HL-60/S4 (cell line): ENCODE results near the gene GNPTG.

Source experiments
- in situ Hi-C: fragments of 300-500 bp; cut with MboI; formaldehyde crosslinking; loops from 2 replicates; pipeline ENCODE4 v1.14.3; 2022; ENCODE audit warnings: low sequenced_read_pairs

Gene GNPTG

GRCh38 chr16:1333149-1333812 lies 18.4 kb upstream of the GNPTG start, which contains the start of gene BAIAP3:
TSS of gene BAIAP3 (plus strand) at chr16:1333645. CDS start at chr16:1338550, 4,905 bp downstream.
- in situ Hi-C loops = no loop called here

GRCh38 chr16:1333854-1334700 lies 17.7 kb upstream of the GNPTG start:
- in situ Hi-C loops = no loop called here

DNA sequence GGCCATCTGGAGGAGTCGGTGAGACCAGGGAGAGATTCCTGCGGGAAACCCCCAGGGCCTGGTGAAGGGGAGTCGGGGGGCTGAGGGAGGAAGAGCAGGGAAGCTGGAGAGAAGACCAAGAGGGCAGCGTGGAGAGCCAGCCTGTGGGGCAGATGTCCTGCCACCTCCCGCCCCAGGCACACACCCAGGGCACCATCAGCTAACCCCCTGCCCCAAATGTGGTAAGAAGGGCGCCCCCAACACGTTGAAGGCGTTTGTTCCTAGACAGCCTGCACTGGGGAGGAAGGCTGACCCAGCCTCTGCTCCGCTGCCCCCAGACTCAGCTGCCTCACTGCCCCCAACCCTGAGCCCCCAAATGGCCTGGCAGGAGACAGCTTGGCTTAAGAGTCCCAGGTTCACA lies 17.0 kb upstream of the GNPTG start:
- in situ Hi-C loops = no loop called here

GRCh38 chr16:1335211-1335971 lies 16.3 kb upstream of the GNPTG start:
- in situ Hi-C loops = no loop called here

DNA sequence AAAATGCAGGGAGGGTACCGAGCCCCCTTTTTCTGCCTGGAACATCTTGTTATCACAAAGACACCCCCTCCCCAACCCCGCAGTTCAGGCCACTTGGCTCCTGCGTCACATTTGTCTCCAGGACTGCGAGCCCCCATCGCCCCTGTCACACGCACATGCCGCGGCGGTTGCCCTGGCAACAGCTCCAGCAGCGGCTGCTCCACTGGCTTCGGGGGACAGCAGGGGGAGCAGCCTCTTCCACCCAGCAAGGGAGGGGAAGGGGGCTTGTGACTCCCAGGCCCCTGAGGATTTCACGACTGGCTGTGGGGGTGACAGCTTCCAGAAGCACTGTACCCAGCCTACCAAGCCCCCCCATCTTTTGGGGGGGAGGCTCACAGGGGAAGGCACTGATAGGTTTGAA lies 15.7 kb upstream of the GNPTG start:
- in situ Hi-C loops = no loop called here

GRCh38 chr16:1336619-1337018 lies 15.1 kb upstream of the GNPTG start:
- in situ Hi-C loops = no loop called here

DNA sequence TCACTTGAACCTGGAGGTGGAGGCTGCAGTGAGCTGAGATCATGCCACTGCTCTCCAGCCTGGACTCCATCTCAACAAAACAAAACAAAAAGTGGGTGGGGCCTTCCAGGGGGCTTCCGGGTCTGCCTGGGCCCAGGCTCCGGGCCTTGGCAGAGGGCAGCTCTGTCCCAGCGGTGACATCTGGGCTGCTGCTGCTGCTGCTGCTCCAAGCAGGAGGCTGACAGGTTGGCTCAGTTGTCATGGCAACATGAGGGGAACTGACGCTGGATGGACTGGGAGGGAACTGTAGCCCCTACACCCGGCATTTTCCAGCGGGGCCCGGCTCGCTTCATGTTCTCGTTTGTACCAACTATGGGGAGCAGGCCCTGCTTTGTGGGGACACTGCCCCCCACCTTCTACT lies 14.2 kb upstream of the GNPTG start:
- in situ Hi-C loops = no loop called here

DNA sequence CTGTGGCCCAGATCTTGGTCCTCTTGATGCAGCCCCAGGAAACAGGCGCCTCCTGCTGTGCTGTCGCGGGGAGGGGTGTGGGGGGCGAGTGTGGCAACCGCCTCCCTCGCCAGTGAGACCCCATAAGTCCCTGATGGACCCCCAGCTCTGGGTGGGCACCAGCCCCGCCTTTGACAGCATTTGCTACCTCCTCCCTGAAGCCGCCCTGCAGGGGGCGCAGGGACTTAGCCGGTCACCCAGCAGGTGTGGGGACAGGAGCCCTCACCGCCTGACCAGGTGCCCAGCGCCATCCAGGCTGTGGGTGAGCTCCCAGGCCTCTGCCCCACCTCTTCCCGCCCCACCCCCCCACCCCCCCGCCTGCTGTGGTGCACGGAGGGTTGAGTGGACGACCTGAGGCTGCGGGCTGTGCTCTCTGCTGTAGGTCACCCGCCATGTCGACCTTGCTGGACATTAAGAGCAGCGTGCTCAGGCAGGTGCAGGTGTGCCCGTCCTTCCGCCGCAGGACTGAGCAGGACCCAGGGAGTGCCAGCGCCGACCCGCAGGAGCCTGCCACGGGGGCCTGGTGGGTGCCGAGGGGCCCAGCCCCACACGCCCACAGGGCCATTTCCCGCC lies 13.5 kb upstream of the GNPTG start:
- in situ Hi-C loops = no loop called here

DNA sequence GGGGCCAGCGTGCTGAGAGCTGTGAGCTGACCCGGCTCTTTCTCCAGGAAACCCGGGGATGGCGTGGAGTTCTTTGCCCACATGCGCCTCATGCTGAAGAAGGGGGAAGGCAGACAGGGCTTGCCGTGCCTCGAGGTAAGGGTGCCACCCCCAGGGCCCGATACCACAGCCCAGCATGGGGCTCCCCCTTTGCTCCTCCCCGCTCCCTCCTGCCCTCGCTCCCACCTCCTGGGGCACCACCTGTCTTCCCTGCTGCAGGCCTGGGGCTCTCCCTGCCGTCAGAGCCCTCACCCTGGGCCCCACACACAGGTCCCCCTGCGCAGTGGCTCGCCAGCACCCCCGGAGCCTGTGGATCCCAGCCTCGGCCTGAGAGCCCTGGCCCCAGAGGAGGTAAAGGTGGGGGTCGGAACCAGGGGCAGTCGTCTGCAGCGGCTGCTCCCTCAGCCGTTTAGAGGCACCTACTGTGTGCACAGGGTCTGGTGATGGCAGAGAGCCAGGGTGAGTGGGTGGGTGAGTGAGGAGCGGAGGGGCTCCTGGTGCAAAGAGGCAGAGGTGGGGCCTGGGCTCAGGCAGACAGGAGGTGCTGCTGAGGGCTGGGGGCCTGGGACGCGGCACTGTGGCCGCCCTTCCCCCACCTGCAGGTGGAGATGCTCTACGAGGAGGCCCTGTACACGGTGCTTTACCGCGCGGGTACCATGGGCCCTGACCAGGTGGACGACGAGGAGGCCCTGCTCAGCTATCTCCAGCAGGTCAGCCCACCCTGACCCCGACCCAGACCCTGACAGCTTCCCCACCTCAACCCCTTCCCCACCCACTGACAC lies 12.7 kb upstream of the GNPTG start:
- in situ Hi-C loops = no loop called here

- in situ Hi-C loops = no loop called here
Measured at GRCh38 chr16:1340730-1341494, 10.8 kb upstream of the GNPTG start.

DNA sequence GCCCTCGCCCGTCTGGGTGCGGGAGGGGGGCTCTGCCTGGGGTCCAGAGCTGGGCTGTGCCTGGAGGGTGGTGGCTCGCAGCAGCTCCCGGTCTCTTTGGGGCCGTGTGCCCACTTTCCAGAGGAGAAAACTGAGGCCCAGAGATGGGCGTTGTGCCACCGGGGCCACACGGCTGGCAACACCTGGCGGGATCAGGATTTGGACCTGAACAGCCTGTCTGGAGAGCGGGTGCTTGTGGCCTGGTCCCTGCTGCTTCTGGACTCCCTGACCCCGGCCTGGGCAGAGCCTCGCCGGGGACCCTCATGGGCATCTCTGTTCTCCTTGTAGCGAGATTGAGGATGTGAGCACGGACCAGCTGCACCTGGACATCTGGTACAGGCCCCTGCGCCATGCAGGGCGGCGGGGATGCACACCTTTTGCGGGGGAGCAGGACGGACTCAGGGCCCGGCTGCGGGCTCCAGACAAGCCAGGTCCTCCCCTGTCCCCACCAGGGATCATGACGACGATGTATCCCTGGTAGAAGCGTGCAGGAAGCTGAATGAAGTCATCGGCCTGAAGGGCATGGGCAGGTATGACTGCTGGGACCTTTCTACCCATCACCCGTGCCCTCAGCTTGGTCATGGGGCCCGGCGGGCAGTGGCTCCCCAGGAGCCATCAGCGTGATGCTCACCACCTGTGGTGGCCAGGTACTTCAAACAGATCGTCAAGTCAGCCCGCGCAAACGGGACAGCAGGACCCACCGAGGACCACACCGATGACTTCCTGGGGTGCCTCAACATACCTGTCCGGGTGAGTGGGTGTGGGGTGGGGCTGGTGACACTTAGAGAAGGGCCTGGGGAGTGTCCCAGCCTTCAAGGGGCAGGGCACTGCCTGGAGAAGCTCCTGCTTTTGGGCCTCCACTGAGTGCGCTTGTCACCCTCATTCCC lies 10.0 kb upstream of the GNPTG start:
- in situ Hi-C loops = no loop called here

GRCh38 chr16:1342526-1343427 lies 9.0 kb upstream of the GNPTG start:
- in situ Hi-C loops = no loop called here

DNA sequence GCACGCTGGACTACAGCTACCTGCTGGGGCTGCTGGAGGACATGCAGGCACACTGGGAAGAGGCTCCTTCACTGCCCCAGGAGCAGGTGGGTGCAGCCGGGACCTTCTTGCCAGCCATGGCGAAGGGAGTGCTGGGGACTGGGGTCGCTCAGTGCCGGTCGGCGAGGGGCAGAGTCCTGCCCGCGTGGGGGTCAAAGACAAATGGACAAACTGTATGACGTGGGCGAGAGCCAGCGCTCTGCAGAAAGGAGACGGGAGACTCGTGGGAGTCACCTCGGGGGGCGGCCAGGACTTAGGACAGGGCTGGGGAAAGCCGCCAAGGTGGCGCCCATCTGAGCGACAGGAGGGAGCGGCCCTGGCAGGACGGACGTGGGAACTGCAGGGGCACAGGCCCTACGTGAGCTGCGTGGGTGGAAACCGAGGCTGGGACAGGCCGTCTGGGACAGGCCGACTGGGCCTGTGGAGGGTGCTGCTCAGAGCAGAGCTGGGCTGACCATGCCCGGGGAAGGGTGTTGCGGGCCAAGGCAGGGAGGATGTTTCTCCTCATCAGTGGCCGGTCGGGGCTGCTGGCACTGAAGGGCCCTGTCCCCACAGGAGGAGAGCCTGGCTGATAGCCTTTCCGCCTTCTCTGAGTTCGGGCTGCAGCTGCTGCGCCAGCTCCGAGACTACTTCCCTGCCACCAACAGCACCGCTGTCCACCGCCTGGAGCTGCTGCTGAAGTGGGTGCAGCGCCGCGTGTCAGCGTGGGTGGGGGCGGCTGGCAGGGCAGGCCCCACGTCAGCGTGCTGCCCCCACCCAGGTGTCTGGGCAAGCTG lies 8.1 kb upstream of the GNPTG start:
- in situ Hi-C loops = no loop called here

GRCh38 chr16:1344499-1344898 lies 7.2 kb upstream of the GNPTG start:
- in situ Hi-C loops = no loop called here

DNA sequence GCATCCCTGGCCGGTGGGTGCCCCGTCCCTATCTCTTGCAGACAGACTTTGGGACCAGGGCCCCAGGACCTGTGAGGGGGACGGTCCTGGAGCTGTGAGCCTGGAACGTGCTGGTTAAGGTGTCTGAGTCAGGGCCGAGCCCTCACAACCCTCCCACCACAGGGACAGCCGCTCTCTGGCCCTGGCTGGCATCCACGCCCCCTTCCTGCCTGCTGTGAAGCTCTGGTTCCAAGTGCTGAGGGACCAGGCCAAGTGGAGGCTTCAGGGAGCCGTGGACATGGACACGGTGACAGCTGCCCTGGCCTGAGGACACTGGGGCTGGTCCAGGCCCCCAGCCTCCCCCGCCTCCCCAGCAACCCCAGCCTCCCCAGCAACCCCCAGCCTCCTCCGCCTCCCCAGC lies 6.6 kb upstream of the GNPTG start:
- in situ Hi-C loops = no loop called here

GRCh38 chr16:1345651-1346421 lies 5.9 kb upstream of the GNPTG start:
- in situ Hi-C loops = no loop called here
